Stimulated activated naive CD4-positive, alpha-beta T cell treated with Interleukin-2 at 50 U/mL for 16 hours (primary cell): Measurements from ENCODE around the gene PURA.
A peak's percentile ranks its signal among the peaks of the same experiment; 100 is the strongest.

Experiments used
- DNase-seq: peaks from one replicate; lab custom pipeline; 2025; lab: John Stamatoyannopoulos, UW

PURA gene

DNA sequence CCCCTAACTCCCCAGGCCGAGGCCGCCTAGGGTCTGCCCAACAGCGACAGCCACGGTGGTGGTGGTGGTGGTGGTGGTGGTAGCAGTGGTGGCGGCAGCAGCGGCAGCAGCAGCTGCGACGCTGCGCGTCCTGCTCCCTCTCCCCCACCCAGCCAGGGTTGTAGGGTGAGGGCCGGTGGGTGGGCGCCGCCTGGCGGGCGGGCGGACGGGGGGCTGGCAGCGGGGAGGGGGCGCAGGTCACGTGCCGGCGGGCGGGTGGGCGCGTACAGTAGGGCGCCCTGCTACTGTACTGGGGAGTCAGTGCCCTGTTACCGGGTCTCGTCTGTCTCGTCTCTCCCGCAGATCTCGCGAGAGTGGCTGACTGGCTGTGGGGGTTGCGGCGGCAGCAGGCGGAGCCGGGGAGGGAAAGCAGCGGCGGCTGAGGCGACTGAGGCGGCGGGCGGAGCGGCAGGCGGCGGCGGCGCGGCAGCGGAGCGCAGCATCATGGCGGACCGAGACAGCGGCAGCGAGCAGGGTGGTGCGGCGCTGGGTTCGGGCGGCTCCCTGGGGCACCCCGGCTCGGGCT, at the start of gene PURA:
PURA (plus strand) TSS at position 411 of the 565 bp plus-strand sequence; CDS start at position 484, 73 bp downstream.
- DNase-seq: peak; percentile 94

DNA sequence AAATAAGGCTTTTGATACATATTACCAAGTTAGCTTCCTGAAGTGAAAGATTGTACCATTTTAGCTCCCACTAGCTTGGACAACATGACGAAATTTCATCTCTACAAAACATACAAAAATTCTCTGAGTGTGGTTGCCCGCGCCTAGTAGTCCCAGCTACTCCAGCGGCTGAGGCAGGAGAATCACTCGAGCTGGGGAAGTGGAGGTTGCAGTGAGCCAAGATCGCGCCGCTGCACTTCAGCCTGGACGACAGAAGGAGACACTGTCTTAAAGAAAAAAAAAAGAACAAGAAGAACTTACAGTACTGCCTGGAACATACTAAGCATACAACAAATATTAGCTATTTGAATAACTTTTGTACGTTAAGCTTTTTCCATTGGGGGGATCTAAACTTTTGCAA, 41.1 kb upstream of the PURA start:
- no peak for DNase-seq

DNA sequence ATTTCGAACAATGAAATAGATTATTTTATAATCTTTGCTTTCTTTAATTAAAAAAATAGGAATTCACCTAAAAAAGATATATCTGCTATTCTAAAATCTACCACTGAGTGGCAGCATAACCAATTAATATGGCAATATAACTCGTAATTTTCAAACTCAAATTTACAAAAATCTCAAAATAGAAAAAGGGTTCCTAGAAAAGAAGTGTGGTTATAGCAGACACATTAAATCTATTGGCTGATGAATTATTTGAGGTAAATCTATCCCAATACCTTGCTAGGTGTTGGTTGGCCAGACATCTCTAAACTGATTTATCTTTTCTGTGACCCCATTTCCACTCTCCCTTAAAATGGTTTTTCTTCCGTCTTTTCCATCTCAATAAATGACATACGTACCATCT, 40.6 kb upstream of the PURA start:
- no peak for DNase-seq

DNA sequence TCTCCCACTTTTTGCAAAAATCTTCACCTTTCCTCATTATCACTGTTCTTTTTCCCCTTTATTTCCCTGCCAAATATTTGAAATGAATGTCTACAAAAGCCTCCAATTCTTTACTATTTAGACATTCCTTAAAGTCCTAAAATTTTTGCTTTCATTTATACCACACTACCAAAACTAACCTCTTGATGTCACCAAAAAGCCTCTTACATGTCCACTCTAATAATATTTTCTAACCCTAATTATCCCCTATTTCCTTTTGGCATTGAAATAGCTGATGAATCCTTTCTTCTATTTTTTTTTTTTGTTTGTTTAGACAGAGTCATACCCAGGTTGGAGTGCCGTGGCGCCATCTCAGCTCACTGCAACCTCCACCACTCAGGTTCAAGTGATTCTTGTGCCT, 38.5 kb upstream of the PURA start:
- no peak for DNase-seq

DNA sequence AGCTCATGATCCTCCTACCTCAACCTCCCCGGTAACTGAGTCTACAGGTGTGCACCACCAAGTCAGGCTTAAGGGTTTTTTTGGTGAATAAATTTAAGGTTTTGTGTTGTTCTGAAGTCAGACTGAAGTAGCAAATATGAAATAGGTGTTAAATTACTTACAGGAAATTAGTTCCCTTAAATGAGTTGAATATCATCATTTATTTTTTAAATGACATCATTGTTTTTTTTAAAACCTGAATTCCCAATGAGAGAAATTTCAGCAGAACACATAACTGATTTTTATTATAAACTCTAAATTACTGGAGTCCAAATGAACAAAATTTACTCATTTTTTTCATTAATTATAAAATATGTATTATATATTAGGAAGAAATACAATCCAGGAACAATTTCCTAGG, 37.8 kb upstream of the PURA start:
- no peak for DNase-seq

DNA sequence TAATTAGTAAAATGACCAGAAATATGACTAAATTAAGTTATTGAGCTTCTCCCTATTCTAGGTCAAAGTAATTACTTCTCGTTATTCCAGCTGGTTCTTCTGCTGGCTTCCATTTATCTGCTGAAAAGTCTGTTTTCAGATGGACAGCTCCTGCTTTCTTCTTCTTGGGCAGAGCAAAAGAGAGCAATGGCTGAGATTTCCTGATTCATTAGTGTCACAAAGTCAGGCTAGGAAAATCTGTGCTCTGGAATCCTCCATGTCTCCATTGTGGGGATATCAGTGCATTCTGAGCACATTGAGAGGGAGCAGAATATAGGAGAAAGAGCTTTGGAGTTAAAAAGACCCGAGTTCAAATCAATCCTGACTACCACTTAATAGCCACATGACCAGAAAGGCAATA, 37.1 kb upstream of the PURA start:
- no peak for DNase-seq

DNA sequence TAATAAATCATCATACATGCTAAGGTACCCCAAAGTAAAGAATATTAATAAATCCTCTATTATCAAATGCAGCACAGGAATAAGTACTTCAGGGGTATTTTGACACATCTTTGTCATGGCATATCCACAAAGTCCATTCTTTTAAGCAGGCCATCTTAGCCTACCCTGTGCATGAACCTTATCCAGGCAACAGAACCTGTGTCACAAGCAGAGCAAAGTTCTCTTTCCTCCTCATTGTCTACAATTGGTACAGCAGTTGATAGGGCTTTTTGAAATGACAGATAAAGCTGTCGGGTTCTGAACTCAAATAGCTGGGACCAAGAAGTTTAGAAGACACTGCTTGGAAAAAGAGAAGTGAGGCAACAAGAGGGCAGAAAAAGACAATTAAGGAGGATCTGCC, 30.8 kb upstream of the PURA start:
- DNase-seq: no peak

DNA sequence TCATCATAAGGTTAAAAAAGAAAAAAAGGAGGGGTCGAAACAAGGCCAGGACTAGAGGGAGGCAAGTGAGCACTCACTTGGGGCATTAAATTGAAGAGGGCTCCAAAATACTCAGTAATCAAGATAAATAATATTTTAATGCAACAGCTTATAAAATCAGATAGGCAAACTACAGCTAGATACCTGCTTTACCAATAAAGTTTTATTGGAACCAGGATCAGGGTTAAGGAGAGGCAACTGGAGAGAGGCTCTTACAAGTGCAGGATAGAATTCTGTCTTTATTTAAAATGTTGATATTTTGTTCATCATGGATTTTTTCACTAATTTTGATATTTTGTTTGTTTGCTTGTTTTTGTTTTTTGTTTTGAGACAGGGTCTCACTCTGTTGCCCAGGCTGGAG, 30.3 kb upstream of the PURA start:
- no peak for DNase-seq

DNA sequence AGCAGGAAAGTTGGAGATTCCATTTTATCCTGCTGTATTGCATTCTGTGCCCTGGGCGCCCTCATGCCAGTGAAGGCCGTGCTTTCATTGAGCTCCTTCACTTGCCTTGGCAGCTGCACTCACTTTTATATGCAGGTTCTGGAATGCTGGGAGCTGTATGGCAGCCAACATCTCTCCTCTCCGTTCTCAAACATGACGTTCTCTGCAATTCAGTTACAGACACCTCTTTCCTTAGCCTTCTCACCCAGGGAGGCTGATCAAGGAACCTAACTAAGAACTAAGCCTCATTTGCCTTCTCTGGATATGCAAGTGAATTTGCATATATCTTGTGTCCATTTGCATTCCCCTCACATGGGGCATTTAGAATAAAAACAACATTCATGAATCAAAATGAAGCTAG, 29.4 kb upstream of the PURA start:
- DNase-seq: no peak

DNA sequence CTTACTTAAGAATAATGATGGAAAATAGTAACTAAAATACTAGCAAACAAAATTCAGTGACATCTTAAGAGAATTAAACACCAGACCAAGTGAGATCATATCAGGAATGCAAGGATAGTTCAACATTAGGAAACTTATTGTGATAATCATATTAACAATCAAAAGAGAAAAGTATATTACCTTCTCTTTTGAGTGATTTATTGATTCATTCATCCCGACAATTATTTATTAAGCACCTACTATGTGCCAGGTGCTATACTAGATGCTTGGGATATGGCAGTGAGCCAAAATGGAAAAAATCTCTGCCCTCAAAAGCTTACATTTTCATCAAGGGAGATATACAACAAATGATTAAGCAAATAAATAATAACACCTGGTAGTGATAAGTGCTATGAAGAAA, 23.7 kb upstream of the PURA start:
- DNase-seq: no peak

DNA sequence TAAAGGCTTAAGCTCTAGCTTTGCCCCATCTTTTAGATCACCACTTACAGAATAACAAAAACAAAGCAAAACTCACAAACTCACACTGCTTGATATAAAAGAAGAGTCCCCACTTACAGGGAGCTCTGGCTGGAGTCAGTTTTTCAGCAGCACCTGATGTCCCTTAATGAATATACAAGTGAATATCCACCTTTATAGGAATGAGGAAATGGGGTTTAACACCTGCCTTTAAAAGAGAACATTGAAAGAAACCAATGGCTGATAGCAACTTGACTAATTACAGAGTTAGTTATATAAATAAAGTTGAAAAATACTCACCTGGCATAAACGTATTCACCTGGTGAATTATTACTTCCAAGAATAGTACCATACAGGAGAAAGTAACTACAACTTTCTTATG, 20.7 kb upstream of the PURA start:
- DNase-seq: no peak

DNA sequence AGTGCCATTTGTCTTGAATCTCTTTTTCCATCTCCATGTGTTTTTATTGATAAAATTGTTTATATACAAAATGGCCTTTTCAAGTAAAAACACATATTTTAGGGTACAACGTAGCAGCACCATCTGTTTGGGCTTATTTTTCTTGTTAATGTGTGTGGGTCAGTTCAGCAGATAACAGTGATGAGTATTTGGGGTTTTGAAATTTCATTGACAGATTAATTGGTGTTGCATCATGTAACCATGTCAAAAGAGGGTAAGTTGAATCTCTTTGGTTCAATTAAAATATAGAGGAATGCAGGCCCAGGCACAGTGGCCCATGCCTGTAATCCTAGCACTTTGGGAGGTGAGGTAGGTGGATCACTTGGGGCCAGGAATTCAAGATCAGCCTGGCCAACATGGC, 20.0 kb upstream of the PURA start:
- DNase-seq: no peak

DNA sequence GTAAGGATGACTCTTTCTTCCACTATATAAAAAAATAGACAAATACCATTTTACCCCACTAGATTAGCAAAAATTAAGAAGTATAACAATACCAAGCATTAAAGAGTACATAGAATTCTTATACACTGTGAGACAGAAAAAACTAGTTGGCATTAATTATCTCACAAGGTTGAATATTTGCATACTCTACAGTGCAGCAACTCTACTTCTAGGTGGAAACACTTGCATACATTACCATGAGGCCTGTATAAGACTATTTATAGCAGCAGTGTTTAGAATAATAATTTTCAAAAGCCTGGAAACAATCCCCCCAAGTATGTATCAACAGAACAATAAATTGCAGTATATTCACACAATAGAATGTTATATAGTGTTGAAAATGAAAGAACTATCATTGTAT, 19.0 kb upstream of the PURA start:
- DNase-seq: no peak

DNA sequence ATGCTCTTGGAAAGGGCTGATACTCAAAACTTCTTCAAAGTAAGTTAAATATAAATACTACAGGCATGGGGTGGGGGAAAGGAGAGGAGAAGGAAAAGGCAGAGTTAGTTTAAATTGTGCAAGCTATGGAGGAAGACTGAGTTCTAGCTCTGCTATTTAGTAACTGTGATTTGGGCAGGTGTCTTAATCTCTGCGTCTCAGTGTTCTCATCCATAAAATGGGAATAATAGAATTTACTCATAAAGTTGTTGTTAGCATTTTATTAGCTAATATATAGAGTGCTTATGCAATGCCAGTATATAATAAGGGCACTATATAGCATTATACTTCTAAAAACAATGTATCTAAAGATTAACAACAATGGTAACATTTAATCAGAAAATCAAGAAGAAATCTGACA, 12.7 kb upstream of the PURA start:
- DNase-seq: no peak

DNA sequence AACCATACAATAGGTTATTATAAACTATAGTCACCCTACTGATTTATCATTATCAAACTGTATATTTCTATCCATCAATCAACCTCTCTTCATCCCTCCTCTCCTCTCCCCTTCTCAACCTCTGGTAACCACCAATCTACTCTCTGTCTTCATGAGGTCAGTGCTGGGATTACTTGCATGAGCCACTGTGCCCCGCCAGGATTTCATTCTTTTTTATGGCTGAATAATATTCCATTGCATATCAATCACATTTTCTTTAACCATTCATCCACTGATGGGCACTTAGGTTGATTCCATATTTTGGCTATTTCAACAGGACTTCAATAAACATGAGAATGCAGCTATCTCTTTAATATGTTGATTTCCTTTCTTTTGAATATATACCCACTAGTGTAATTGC, 10.8 kb upstream of the PURA start:
- DNase-seq: no peak

DNA sequence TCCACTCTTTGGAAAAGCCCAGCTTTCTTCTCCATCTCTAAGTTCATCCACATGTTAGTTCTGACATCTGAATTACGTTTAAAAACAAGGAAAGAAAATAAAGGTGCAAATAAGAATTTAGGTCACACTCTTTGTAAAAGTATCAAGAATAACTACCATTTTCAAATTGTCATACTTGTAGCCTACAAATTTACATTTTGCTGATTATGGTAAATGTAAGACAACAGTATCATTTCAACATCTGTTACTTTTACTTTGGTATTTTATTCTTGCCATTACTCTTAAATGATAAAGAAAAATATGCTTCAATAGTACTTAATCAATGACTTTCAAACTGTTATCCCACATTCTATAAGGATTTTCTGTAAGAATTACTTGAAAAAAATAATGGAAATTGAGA, 9.8 kb upstream of the PURA start:
- DNase-seq: no peak

DNA sequence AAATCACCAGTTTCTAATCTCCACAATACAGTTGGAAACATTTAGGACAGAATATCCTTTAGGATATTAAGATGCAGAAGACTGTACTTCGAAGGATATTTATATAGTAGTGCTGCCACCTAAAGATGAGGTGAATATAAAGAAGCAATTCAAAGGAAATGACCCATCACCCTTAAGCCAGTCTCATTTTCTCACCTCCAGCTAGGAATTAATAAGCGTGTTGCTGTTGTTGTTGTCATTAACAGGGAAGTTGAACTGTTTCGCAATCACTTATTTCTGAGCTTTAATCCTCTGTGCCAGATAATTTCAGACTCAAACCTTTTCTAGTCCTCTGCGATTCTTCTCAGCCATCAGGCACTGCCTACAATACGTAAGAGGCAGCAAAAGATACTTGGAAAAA, 7.8 kb upstream of the PURA start:
- DNase-seq: no peak

DNA sequence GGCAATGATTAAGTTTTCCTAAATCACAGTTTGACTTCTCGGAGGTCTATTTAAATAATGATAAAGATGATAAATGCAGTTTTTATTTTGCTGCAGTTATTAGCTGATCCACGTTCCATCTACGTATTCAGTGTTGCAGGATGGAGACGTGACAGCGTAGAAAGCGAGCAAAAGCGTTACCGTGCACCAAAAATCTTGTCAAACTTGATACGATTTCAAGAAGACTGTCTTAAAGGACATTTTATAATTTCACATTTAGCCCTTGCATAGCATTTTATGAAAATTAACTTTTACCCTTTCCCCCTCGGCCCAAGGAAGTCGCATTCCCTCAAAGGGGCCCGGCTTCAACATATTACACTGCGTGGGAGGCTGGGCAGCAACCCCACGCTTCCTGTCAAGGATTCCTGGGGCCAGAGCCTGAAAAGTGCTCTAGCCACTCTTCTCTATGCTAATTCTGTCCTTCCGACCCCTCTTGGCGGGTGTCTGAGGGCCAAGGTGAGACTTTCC, 7.1 kb upstream of the PURA start:
- no peak for DNase-seq

DNA sequence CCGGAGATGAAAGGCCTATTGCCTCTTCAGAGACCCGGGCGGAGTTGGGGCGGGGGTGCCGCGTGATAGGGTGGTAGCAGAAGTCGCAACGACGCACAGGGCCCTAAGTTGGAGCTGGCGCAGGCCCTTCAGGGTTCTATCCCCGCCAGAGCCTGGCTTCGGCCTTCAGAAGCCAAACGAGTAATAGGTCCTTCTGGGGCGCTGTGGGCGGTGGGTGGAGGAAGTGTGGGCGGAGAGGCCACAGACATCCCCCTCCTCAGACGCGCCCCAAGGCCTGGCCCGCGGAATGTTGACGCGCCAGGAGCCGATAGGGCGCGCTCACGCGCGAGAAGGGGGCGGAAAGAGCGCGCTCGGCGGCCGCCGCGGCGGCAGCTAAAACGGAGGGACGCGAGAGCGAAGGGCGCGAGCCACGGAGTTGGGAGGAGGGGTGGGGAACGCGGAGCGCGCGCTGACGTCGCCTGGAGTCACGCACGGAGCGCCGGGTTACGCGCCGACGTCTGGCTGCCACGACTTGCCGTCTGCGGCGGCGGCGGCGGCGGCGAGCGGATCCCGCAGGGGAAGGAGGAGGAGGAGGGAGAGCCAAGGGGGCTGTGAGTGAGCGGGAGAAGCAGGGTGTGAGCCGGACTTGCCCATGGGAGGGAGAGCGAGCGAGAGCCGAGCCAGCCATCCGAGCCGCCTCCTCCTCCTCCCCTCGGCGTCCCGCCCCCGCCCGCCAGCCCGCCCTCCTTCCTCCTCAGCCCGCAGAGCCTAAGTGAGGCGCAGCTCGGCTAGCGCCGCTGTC, 6.4 kb upstream of the PURA start:
- DNase-seq: peak; percentile 91

DNA sequence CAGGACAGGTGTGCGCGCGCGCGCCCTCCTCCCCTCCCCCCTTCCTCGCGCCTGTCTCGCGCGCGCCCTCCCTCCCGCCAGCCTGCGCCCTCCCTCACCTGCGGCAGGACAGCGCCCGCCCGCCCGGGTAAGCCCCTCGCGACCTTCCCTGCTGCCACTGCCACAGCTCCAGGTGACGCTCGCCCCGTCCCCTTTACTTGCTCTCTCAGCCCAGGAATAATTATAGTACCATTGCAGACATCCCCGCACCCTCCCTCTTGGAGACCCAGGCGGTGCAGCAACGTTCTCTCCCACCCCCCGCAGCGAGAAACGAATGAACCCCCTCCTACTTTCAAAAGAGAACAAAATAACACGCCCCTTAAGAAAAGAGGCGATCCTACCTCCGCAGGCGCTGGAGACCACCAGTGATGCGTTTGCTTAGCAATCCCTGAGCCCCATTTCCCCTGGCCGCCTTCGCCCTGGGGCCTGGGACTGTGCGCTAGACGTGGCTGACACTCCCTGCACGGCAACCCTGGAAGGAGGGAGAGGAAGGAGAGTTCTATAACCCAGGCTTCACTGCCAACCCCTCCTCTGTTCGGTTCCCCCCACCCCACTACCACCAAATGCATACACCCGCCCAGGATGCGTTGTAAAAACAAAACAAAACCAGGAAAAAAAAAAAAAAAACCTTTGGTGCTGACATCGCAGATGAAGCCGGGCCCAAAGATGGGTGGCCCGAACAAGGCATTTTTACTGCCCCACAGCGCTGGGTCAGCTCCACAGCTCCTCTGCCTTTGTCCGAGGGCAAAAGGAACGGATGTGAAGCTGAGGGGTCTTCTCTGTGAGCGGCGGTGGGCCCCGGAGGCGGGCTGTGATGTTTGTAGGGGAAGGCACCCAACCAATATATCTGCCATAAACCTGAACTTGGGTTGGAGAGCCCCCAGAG, 5.6 kb upstream of the PURA start:
- no peak for DNase-seq

DNA sequence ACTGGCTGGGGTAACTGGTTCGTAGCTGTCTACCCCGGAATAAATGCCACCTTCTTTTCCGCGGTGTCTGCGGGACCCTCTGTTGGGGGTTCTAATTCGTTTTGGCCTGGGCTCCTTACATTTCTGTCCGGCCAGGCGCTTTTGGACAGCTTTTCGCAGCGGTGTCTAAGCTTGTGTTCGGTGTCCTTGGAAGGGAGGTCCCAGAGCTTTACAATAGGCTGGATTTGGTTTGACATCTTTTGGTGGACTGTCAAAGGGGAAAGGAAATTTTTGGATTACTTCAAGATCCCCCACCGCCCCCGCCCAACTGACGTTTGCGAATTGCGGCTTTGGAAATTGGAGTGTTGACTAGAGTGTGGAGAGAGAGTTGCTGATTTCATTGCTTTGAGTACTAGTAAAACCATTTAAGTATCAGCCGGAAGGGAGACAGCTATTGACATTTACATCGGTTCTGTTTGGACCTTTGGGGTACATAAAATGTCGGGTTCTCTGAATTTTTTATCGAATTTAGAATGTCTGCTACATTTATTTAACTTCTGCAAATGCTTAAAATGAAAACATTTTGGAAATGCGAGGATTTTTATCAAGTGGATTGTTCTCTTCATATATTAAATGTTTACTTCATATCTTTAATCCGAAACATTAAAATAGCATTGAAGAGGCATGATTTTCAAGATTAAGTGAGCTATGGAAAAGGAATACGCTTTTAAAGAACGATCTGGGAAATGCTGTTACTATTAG, 4.7 kb upstream of the PURA start:
- no peak for DNase-seq
